ENCODE measurements around the gene ENPP7.

DNA sequence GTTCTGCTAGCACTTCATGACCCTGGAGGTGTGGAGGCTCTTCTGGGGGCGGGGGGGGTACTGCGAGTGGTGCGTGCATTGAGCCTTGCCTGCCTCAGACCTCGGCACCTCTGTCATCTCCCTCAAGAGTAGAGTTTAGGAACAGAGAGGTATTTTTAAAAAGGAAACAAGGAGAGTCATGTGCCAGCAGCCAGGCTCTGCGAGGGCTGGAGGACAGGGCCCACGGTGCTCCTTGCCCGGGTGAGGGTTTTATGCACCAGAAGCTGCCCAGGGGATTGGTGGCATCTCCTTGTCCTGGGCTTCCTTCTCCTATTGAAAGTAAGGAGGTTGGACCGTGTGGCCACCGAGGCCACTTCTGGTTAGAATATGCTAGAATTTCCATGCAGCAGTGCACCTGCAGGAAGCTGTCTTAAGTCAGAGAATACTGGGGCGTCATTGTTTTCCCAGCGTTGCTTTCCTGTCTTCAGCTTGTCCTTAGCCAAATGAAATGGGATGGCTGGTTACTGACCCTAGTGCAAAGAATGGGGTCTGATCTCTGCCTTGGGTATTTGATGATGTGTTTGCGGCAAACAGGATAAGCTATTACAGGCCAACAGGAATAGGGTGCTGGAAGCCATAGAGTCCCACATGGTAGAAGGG, 50.4 kb downstream of the ENPP7 start:
- TF ChIP-seq CTCF (IDR thresholded peaks at IDR 0.05 in 8 of 11, conservative IDR thresholded peaks at IDR 0.05 in 3 of 11) (no peak), POLR2A (IDR thresholded peaks at IDR 0.05) (no peak)

Data from spleen (tissue), 7 donors.